ENCODE measurements around the gene CCN2. TPM values are rescaled to one million over a fixed set of nuclear protein-coding genes. Genes with fewer than 3 reads are reported as not detected.

Gene CCN2
- total RNA-seq, 1 donor from 2014 or later = 54.5 TPM

GRCh38 chr6:131979515-131980337 is 28.6 kb upstream of the CCN2 start:
- Histone ChIP-seq H3K27ac (no peak overlapping the region), H3K9me3 (ENCODE audit: low read depth) (no peaks in the 10 kb centered on the region), H3K36me3 (no peaks in the 10 kb centered on the region), H2AFZ (replicated peaks) (no peak overlapping the region), H3K9ac (no peak overlapping the region), H3K4me1 (no peaks in the 10 kb centered on the region), H3K27me3 (no peaks in the 10 kb centered on the region), H3K4me2 (no peak overlapping the region), H3K4me3 (no peak overlapping the region), H3F3A (ENCODE audit: low read depth) (no peaks in the 10 kb centered on the region), H4K20me1 (ENCODE audit: low read depth) (no peaks in the 10 kb centered on the region), H3K79me2 (ENCODE audit: low read depth) (no peaks in the 10 kb centered on the region)
- no peak for DNase-seq (ENCODE audit: low spot score)
- Mint-ChIP-seq H3K27me3 (ENCODE audit: insufficient read depth, low read depth) (no peaks in the 10 kb centered on the region), H3K36me3 (no peaks in the 10 kb centered on the region), H3K4me1 (peaks cover 9% of the 10 kb centered on the region), H3K27ac (no peak overlapping the region), H3K9me3 (no peaks in the 10 kb centered on the region), H3K4me3 (no peak overlapping the region)
- TF ChIP-seq EZH2phosphoT487 (IDR thresholded peaks at IDR 0.05) (no peak), CTCF (IDR thresholded peaks at IDR 0.05) (no peak), EZH2 (IDR thresholded peaks at IDR 0.05) (no peak)

GRCh38 chr6:131978522-131978921 is 27.4 kb upstream of the CCN2 start:
- Mint-ChIP-seq H3K27ac (no peak overlapping the region), H3K4me1 (peaks cover 9% of the 10 kb centered on the region), H3K36me3 (no peaks in the 10 kb centered on the region), H3K9me3 (no peaks in the 10 kb centered on the region), H3K4me3 (no peak overlapping the region), H3K27me3 (ENCODE audit: insufficient read depth, low read depth) (no peaks in the 10 kb centered on the region)
- Histone ChIP-seq H3K36me3 (no peaks in the 10 kb centered on the region), H3K27ac (no peak overlapping the region), H3K9me3 (ENCODE audit: low read depth) (no peaks in the 10 kb centered on the region), H3K4me3 (no peak overlapping the region), H3K27me3 (no peaks in the 10 kb centered on the region), H3K79me2 (ENCODE audit: low read depth) (no peaks in the 10 kb centered on the region), H4K20me1 (ENCODE audit: low read depth) (no peaks in the 10 kb centered on the region), H3K4me1 (no peaks in the 10 kb centered on the region), H3K9ac (no peak overlapping the region), H3K4me2 (no peak overlapping the region), H3F3A (ENCODE audit: low read depth) (no peaks in the 10 kb centered on the region), H2AFZ (replicated peaks) (no peak overlapping the region)
- no peak for DNase-seq (ENCODE audit: low spot score)
- TF ChIP-seq CTCF (IDR thresholded peaks at IDR 0.05) (no peak), EZH2 (IDR thresholded peaks at IDR 0.05) (no peak), EZH2phosphoT487 (IDR thresholded peaks at IDR 0.05) (no peak)

GRCh38 chr6:131976545-131977061 is 25.4 kb upstream of the CCN2 start:
- Mint-ChIP-seq H3K36me3 (no peaks in the 10 kb centered on the region), H3K27me3 (ENCODE audit: insufficient read depth, low read depth) (no peaks in the 10 kb centered on the region)
- H3K36me3 ChIP-seq = no peaks in the 10 kb centered on the region

More at GRCh38 chr6:131976545-131977061, 25.4 kb upstream of the CCN2 start:
- H3K27ac Mint-ChIP-seq = no peak overlapping the region
- H3K9me3 Mint-ChIP-seq = no peaks in the 10 kb centered on the region
- Histone ChIP-seq H3K27me3 (no peaks in the 10 kb centered on the region), H3K9me3 (ENCODE audit: low read depth) (no peaks in the 10 kb centered on the region), H3K27ac (no peak overlapping the region), H3K4me2 (no peak overlapping the region), H3K4me3 (no peak overlapping the region), H2AFZ (replicated peaks) (no peak overlapping the region), H3F3A (ENCODE audit: low read depth) (no peaks in the 10 kb centered on the region), H4K20me1 (ENCODE audit: low read depth) (no peaks in the 10 kb centered on the region), H3K4me1 (no peaks in the 10 kb centered on the region), H3K79me2 (ENCODE audit: low read depth) (no peaks in the 10 kb centered on the region), H3K9ac (no peak overlapping the region)
- TF ChIP-seq CTCF (IDR thresholded peaks at IDR 0.05) = no peak
- no peak for TF ChIP-seq EZH2 (IDR thresholded peaks at IDR 0.05)
- TF ChIP-seq EZH2phosphoT487 (IDR thresholded peaks at IDR 0.05) = no peak
- H3K4me1 Mint-ChIP-seq = peaks cover 9% of the 10 kb centered on the region
- DNase-seq (ENCODE audit: low spot score) = no peak
- no peak overlapping the region for H3K4me3 Mint-ChIP-seq
